Measurements from ENCODE around the gene CCDC9B.

DNA sequence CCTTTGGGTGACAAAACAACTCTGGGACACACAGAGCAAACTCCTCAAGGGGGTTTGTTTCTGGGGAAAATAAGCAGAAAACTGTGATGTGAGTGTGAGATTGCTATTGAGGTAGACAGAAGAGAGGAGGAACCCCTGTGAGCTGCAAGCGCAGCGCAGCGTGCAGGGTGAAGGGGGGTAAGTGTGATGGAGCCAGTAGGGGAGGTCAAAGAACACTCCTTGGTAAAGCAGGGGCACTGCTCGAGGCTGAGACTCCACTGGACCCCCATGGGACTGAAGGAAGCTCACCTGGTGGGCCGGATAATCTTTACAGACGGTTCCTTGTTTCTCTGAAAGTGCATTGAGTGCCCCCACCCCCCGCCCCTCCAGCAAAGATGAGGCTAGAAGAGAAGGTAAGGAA lies 9.7 kb downstream of the CCDC9B start:
- TF ChIP-seq, protein P1, sequence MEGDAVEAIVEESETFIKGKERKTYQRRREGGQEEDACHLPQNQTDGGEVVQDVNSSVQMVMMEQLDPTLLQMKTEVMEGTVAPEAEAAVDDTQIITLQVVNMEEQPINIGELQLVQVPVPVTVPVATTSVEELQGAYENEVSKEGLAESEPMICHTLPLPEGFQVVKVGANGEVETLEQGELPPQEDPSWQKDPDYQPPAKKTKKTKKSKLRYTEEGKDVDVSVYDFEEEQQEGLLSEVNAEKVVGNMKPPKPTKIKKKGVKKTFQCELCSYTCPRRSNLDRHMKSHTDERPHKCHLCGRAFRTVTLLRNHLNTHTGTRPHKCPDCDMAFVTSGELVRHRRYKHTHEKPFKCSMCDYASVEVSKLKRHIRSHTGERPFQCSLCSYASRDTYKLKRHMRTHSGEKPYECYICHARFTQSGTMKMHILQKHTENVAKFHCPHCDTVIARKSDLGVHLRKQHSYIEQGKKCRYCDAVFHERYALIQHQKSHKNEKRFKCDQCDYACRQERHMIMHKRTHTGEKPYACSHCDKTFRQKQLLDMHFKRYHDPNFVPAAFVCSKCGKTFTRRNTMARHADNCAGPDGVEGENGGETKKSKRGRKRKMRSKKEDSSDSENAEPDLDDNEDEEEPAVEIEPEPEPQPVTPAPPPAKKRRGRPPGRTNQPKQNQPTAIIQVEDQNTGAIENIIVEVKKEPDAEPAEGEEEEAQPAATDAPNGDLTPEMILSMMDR (IDR thresholded peaks at IDR 0.05; ENCODE audit: low read length) = no peak
- no peak for TF ChIP-seq EZH2phosphoT487 (IDR thresholded peaks at IDR 0.05; ENCODE audit: low read length)
